ENCODE measurements around the gene NEBL. TPM values are rescaled to one million over a fixed set of nuclear protein-coding genes. Genes with fewer than 3 reads are reported as not detected.

The NEBL gene
- polyA plus RNA-seq, 1 experiment: 0.10 TPM

DNA sequence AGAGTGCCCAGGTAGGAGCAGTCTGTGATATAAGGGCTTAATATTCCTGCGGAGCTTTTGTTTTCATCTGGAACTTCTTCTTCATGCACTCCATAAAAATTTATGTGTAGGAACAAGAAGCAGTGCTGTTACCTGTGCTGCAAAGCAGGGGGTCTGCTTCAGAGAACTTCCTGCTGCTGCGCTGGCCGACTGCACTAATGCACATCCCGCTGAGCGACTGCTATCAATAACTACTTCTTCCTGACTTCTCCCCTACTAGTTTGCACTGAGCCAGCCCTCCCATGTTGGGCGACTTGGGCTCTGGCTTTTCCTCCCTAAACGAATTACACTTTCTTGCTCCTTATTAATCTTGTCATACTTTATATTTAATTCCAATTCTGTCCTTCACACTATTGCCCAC, 150.3 kb downstream of the NEBL start:
- no peaks in the 10 kb centered on the region for H3K27me3 ChIP-seq (ENCODE audit: control insufficient read depth, insufficient read depth, low read length)
- H3K9me3 ChIP-seq (ENCODE audit: control insufficient read depth, insufficient read depth, low read length): peaks cover 8% of the 10 kb centered on the region; the same call in 1 of the 2 replicates
- POLR2A ChIA-PET: no interaction called here
- H3K27ac ChIP-seq (ENCODE audit: low read depth, low read length): no peak overlapping the region
- no peak for TF ChIP-seq CTCF (IDR thresholded peaks at IDR 0.05; ENCODE audit: low read depth, low read length)
- no peak overlapping the region for H3K4me3 ChIP-seq (ENCODE audit: low read depth, low read length)
- CTCF ChIA-PET: no interaction called here
- DNase-seq (ENCODE audit: low read depth, low spot score): no peak

DNA sequence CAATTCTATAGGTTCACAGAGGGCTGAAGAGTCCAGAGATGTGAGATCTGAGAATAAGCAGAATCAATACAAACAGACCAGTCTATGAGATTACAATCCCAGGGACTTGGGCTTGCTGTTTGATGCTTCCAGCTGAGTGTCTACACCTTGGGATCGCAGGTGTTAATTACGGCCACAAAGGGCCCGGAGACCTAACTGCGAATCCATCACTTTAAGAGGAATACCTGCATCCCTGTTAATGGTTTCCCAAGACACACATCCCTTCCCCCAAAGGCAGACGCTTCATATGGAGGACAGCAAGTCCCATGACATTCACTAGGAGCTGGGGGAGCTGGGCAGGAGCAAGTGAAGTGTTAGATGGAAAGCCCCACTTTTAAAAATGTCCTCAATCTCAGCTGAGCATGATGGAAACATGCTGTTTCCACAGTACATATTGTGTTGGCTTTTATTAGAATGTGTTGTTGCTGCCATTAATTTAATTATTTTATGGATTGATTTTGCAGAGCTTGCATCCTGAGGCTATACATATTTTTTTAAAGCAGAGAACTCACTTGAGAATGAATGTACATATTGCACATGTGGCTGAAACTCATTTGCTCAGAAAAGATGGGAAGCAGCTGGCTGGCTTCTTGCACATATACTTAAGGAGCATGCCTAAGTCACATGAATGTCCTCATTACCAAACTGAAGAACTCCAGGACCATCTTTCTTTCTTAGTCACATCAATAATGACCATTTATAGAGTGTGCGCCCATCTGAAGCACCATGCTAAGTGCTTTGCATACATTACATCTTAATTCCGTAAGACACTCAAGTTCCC, 151.3 kb downstream of the NEBL start:
- ChIA-PET POLR2A (no interaction called here), CTCF (no interaction called here)
- Histone ChIP-seq H3K27ac (ENCODE audit: low read depth, low read length) (no peak overlapping the region), H3K4me3 (ENCODE audit: low read depth, low read length) (no peak overlapping the region), H3K9me3 (ENCODE audit: control insufficient read depth, insufficient read depth, low read length) (peaks cover 4% of the 10 kb centered on the region; the same call in 1 of the 2 replicates), H3K27me3 (ENCODE audit: control insufficient read depth, insufficient read depth, low read length) (no peaks in the 10 kb centered on the region)
- no peak for DNase-seq (ENCODE audit: low read depth, low spot score)
- no peak for TF ChIP-seq CTCF (IDR thresholded peaks at IDR 0.05; ENCODE audit: low read depth, low read length)

- TF ChIP-seq CTCF (IDR thresholded peaks at IDR 0.05; ENCODE audit: low read depth, low read length): no peak
- DNase-seq (ENCODE audit: low read depth, low spot score): no peak
- H3K27ac ChIP-seq (ENCODE audit: low read depth, low read length): no peak overlapping the region
- H3K4me3 ChIP-seq (ENCODE audit: low read depth, low read length): no peak overlapping the region
- POLR2A ChIA-PET: no interaction called here
- H3K9me3 ChIP-seq (ENCODE audit: control insufficient read depth, insufficient read depth, low read length): peaks cover 4% of the 10 kb centered on the region; the same call in 1 of the 2 replicates
- no peaks in the 10 kb centered on the region for H3K27me3 ChIP-seq (ENCODE audit: control insufficient read depth, insufficient read depth, low read length)
- CTCF ChIA-PET: no interaction called here
These were observed 152.3 kb downstream of the NEBL start for GRCh38 chr10:20744821-20745220.

DNA sequence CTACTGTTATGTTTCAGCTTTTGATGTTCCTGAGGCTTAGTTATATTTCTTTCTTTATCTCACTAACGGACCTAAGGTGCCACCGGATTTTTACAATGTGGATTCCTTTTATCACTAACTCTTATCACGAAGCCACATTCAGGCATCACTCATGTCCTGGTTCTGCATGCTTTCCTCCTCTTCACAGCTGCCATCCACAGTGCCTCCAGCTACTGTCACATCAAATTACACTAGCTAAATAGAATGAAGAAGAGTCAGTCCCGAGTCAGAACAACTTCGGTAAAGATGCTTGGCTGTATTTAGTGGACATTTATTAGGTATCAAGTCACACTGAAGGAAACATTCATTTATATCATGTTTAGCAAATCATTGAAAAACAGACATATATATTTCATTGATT, 153.2 kb downstream of the NEBL start:
- H3K9me3 ChIP-seq (ENCODE audit: control insufficient read depth, insufficient read depth, low read length): peaks cover 4% of the 10 kb centered on the region; the same call in 1 of the 2 replicates
- ChIA-PET CTCF (no interaction called here), POLR2A (no interaction called here)
- no peak for DNase-seq (ENCODE audit: low read depth, low spot score)
- TF ChIP-seq CTCF (IDR thresholded peaks at IDR 0.05; ENCODE audit: low read depth, low read length): no peak
- H3K27ac ChIP-seq (ENCODE audit: low read depth, low read length): no peak overlapping the region
- H3K27me3 ChIP-seq (ENCODE audit: control insufficient read depth, insufficient read depth, low read length): no peaks in the 10 kb centered on the region
- H3K4me3 ChIP-seq (ENCODE audit: low read depth, low read length): no peak overlapping the region

- DNase-seq (ENCODE audit: low read depth, low spot score): no peak
- Histone ChIP-seq H3K9me3 (ENCODE audit: control insufficient read depth, insufficient read depth, low read length) (peaks cover 4% of the 10 kb centered on the region; the same call in 1 of the 2 replicates), H3K27ac (ENCODE audit: low read depth, low read length) (no peak overlapping the region), H3K27me3 (ENCODE audit: control insufficient read depth, insufficient read depth, low read length) (no peaks in the 10 kb centered on the region), H3K4me3 (ENCODE audit: low read depth, low read length) (no peak overlapping the region)
- no peak for TF ChIP-seq CTCF (IDR thresholded peaks at IDR 0.05; ENCODE audit: low read depth, low read length)
- ChIA-PET CTCF (no interaction called here), POLR2A (no interaction called here)
These were observed 154.2 kb downstream of the NEBL start for GRCh38 chr10:20742737-20743541.
